Measurements from ENCODE around the gene SCYGR4.
"Not testable (repeated sequence)": the region's sequence is repeated elsewhere in the genome, so short reads cannot be mapped to it uniquely, and the experiment has no call there.

The SCYGR4 gene

GRCh38 chr2:227617316-227618230 lies at the start of gene SCYGR4:
TSS of gene SCYGR4 (plus strand) at chr2:227617498. CDS start at chr2:227617498, 0 bp downstream.
- DNase-seq: no peak

GRCh38 chr2:227568852-227569169 lies 48.5 kb upstream of the SCYGR4 start:
- DNase-seq: no peak

DNA sequence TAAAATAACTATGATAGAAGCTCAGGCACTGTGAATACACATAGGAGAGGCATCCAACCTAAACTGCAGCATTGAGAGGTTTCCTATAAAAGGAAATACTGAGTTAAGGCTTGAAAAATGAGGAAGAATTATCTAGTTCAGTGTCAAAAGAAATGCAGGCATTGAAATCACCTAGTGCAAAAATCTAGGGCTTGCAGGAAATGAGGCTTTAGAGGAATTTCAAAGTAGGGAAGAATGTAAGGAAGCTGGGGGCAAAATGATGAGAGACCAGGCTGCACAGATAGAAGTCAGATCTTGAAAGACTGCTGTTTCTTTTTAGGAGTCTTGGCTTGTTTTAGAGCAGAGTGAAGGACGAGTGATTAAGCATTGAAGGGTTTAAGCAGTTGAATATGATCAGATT lies 46.7 kb upstream of the SCYGR4 start:
- DNase-seq: no peak

GRCh38 chr2:227576110-227576509 lies 41.2 kb upstream of the SCYGR4 start:
- no peak for DNase-seq

DNA sequence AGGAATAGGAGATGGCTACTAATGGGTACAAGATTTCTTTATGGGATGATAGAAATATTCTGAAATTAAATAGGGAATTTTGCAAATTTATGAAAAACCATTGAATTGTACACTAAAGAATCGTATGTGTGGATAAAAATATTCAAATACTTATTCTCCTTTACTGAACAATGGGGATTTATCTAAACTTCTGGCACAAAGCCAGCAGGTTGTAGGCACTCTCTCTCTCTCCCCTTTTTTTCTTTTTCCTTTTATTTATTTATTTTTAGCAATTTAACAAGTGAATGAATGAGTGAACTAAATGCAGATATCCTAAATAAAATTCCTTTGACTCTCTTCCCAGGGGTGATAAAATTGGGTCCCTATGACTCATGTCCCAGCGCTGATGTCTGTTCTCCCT lies 40.5 kb upstream of the SCYGR4 start:
- DNase-seq: no peak

- DNase-seq: no peak
Observed at GRCh38 chr2:227577555-227577954, 39.7 kb upstream of the SCYGR4 start.

DNA sequence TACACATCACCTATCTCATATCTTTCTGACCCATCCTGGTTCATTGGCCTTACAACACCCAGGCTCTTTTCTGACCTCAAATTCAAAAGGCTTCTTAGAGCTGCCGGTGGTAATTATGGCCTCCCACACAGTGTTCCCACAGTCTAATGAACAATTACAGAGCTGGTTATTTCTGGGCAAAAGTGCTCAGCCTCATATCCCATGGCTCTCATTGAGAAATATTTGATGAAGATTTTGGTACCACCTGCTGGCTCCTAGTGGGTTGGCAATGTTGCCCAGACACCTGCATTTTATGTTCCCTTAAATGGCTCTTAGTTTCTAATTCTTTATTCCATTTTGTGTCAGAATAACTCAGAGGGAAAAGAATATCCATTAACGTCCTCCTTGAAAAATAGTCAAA lies 38.7 kb upstream of the SCYGR4 start:
- no peak for DNase-seq

- DNase-seq: no peak
Observed at GRCh38 chr2:227579791-227580190, 37.5 kb upstream of the SCYGR4 start.

DNA sequence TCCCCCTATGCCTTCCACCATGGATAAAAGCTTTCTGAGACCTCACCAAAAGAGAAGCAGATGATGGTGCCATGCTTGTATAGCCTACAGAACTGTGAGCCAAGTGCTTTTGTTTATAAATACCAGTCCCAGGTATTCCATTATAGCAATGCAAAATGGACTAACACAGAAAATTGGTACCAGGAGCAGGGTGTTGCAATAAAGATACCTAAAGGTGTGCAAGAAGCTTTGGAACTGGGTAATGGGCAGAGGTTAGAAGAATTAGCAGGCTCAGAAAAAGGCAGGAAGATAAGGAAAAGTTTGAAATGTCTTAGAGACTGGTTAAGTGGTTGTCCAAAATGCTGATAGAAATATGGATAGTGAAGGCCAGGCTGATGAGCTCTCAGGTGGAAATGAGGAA lies 34.9 kb upstream of the SCYGR4 start:
- DNase-seq: no peak

DNA sequence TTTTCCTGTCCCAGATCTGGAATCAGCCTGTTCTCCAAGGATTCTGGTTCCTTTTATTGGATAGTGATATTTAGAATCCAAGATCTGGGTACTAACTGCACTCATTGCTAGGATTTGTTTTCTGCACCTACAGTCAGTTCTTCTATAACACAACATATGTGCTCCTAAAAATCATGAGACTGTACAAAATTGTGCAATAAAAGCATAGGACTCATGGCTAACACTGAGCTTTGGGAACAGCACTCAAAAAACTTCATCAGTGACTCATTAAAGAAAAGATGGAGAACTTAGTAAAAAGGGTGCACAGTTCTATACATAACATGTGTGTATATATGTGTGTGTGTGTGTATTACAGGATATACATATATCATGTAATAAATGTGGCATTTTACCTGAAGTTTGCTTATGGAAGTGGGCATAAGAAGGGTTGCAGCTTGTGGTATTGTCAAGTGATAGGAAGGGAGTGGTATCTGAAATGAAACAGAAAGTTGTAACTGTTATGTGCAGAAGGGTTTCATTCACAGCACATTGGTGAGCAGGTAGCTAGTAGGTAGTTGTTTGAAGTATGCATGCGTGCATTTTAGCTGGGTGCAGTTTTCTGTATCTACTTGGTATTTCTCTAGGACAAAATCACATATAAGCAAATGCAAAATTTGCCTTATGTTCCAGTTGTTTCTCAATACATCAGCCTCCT lies 24.5 kb upstream of the SCYGR4 start:
- DNase-seq: no peak

DNA sequence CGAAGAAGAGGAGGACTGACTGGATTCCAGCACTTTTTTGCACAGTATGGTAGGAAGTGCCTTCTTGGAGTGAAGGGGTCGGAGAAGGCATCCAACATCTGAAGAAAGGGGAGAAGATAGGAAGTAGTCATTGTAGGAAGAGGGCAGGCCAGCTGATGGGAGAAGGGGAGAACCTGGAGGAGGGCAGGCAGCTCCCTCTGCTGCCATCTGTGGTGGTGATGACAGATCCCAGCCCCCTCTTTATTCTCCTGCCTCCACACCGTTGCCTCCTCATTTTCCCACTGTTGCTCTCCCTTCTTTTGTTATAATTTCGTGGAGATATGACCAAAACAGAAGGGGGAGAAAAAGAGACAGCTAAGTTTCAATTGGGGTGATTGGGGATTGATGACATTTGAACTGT lies 21.5 kb upstream of the SCYGR4 start:
- DNase-seq: no peak

GRCh38 chr2:227597036-227597435 lies 20.3 kb upstream of the SCYGR4 start:
- no peak for DNase-seq

- no peak for DNase-seq
Observed at GRCh38 chr2:227597998-227598397, 19.3 kb upstream of the SCYGR4 start.

DNA sequence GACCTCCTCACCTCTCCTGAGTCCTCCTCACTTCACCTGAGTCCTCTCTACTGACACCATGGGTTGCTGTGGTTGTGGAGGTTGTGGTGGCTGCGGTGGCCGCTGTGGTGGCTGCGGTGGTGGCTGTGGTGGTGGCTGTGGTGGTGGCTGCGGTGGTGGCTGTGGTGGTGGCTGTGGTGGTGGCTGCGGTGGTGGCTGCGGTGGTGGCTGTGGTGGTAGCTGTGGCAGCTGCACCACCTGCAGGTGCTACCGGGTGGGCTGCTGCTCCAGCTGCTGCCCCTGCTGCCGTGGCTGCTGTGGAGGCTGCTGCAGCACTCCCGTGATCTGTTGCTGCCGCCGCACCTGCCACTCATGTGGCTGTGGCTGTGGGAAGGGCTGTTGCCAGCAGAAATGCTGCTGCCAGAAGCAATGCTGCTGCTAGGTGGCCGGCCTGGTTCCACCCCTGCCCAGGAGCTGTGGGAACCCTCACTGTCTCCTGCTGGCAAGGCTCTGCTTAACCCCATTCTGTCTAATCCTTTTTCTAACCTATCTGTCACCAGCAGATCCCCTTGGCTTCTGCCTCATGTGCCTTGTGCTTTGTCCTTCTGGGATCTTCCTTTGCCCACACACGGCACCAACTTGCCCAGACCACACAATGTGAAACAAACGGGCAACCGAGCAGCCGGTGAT lies 18.3 kb upstream of the SCYGR4 start, which contains the start of gene SCYGR2:
Gene SCYGR2, plus strand, starts transcription at position 59 of the 669 bp plus-strand sequence. Its CDS starts 0 bp downstream, at position 59.
- not testable (repeated sequence) for DNase-seq

DNA sequence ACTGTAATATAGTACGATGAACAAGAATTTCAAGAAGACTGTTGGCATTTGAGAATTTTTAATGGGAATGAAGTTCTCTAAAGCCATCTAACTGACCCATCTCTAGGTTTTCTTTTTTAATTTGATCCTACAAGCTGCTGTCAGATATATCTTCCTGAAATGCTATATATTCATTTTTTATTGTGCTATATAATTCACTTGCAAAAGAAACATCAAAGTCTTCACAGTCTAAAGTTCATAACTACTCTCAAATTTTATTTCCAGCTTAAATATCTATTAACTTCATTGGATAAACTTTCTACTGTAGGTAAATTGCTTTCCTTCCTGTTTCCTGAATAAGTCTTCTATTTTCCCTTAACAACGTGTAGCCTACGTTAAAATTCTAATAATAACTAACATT lies 14.9 kb upstream of the SCYGR4 start:
- no peak for DNase-seq

- no peak for DNase-seq
Observed at GRCh38 chr2:227606476-227606875, 10.8 kb upstream of the SCYGR4 start.

- DNase-seq: no peak
Observed at GRCh38 chr2:227607941-227608340, 9.4 kb upstream of the SCYGR4 start.

DNA sequence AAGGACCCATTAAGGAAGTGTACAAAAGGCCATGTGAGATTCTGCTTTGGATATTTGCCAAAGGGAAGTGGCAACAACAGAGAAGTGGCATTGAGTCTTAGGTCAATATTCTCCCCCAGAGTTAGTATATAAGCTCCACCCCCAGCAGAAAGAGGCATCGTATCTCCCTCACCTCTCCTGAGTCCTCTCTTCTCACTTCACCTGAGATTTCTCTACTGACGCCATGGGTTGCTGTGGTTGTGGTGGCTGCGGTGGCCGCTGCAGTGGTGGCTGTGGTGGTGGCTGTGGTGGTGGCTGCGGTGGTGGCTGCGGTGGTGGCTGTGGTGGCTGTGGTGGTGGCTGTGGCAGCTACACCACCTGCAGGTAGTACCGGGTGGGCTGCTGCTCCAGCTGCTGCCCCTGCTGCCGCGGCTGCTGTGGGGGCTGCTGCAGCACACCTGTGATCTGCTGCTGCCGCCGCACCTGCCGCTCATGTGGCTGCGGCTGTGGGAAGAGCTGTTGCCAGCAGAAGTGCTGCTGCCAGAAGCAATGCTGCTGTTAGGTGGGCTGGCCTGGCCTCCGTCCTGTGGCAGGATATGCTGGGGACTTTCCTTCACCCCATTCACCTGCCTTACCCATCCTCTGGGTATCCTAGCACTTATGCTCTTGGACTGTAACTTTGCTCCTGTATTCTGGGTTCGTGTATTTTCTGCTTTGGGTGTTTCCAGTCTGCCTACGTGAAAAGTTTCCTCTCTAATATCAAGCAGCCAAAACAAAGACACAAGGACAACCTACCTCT lies 8.5 kb upstream of the SCYGR4 start:
- DNase-seq: no peak

- DNase-seq: no peak
Observed at GRCh38 chr2:227610123-227610522, 7.2 kb upstream of the SCYGR4 start.

DNA sequence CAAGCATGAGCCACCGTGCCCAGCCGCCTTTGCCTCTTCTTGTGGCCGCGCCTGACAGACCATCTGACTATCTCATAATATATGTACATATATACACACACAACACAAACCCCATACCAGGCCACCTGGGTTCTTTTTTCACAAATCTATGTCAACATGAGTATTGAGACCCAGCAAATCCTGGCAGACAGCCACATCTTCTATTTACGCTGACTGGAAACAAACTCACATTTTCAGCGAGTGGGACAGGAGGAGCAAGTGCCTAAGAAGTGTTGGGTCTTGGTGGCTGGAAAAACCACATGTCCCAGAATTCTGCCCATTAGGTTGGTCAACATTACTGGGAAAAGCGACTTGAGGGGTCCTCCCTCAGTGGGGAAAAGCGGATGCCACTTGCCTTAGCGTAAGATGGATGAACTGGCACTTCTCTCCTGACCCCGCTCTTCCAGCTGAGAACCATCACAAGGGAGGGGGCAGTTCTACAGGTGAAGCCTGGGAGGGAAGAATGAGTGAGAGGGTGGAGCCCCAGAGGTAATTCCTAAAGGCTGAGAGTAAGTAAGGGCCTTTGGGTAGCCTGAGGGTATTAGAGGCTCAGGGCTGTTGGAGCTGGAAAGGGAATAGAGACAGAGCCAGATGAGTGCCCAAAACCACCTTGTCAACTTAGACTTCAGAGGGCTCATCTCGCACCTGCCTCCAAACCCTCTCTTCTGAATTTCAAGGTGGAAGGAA lies 4.6 kb upstream of the SCYGR4 start:
- DNase-seq: no peak

GRCh38 chr2:227613272-227613660 lies 4.0 kb upstream of the SCYGR4 start:
- no peak for DNase-seq

GRCh38 chr2:227614246-227614645 lies 3.1 kb upstream of the SCYGR4 start:
- DNase-seq: no peak

Data from femur (tissue), 1 donor.